GM18526 (cell line): ENCODE results near the gene EPDR1.
A peak's percentile ranks its signal among the peaks of the same experiment; 100 is the strongest.

ENCODE experiments used
- POLR2A ChIP-seq: IDR thresholded peaks from 3 replicates; pipeline ENCODE4 v1.6.1; 2011; ENCODE audit not compliant: insufficient read length; ENCODE audit errors: extremely low read depth

Gene EPDR1

GRCh38 chr7:37920305-37920848 lies at the start of gene EPDR1:
TSS of gene EPDR1 (plus strand) at chr7:37920640. CDS start at chr7:37920940, 300 bp downstream.
- peak; percentile 68 for TF ChIP-seq POLR2A

- TF ChIP-seq POLR2A: no peak
Observed at GRCh38 chr7:37882086-37882485, 38.4 kb upstream of the EPDR1 start.

GRCh38 chr7:37893359-37893758 lies 27.1 kb upstream of the EPDR1 start:
- no peak for TF ChIP-seq POLR2A

GRCh38 chr7:37894671-37895070 lies 25.8 kb upstream of the EPDR1 start:
- no peak for TF ChIP-seq POLR2A

GRCh38 chr7:37899712-37900247 lies 20.7 kb upstream of the EPDR1 start:
- no peak for TF ChIP-seq POLR2A

- no peak for TF ChIP-seq POLR2A
Observed at GRCh38 chr7:37901236-37901827, 19.1 kb upstream of the EPDR1 start.

- TF ChIP-seq POLR2A: no peak
Observed at GRCh38 chr7:37901890-37902524, 18.4 kb upstream of the EPDR1 start.

GRCh38 chr7:37908221-37908788 lies 12.1 kb upstream of the EPDR1 start:
- no peak for TF ChIP-seq POLR2A

- TF ChIP-seq POLR2A: no peak
Observed at GRCh38 chr7:37912756-37913155, 7.7 kb upstream of the EPDR1 start.

- no peak for TF ChIP-seq POLR2A
Observed at GRCh38 chr7:37915438-37915837, 5.0 kb upstream of the EPDR1 start.

GRCh38 chr7:37916017-37916672 lies 4.3 kb upstream of the EPDR1 start:
- TF ChIP-seq POLR2A: no peak

- TF ChIP-seq POLR2A: no peak
Observed at GRCh38 chr7:37916673-37917660, 3.5 kb upstream of the EPDR1 start, which contains the start of gene SFRP4. TSS of gene SFRP4 (minus strand) at chr7:37916817. CDS start at chr7:37916537, 280 bp downstream.

- TF ChIP-seq POLR2A: no peak
Observed at GRCh38 chr7:37918526-37918925, 1.9 kb upstream of the EPDR1 start.
